Inflammatory macrophage (primary cell): ENCODE results near the gene OGFOD3.
"Not testable (repeated sequence)": the region's sequence is repeated elsewhere in the genome, so short reads cannot be mapped to it uniquely, and the experiment has no call there.

Experiments used
- DNase-seq, 2 donors: peaks; one replicate each; pipeline ENCODE4 v3.0.0-alpha.2; 2020 to 2022

OGFOD3 gene

GRCh38 chr17:82386881-82387704, 31.3 kb downstream of the OGFOD3 start:
- peak; percentile 16 to 34 for DNase-seq

DNA sequence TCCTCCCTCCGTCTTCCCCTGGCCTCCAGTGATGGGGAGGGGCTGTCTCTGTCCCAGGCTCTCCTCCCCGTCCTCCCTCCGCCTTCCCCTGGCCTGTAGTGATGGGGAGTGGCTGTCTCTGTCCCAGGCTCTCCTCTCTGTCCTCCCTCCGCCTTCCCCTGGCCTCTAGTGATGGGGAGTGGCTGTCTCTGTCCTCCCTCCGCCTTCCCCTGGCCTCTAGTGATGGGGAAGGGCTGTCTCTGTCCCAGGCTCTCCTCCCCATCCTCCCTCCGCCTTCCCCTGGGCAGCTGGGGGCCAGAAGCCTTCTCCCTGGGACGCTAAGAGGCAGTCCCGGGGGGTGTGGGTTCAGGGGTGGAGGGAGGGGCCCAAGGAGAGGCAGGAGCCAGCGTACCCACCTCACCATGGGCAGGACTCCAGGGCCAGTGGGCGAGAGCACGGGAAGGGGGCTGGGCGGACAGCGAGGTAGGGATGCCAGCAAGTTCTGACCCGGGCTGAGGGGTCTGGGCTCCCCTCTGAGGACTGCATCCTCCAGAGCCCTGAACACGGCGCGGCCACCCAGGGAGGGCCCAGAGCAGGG, 32.0 kb downstream of the OGFOD3 start:
- no peak for DNase-seq

- no peak for DNase-seq
Measured at GRCh38 chr17:82385559-82386254, 32.7 kb downstream of the OGFOD3 start.

DNA sequence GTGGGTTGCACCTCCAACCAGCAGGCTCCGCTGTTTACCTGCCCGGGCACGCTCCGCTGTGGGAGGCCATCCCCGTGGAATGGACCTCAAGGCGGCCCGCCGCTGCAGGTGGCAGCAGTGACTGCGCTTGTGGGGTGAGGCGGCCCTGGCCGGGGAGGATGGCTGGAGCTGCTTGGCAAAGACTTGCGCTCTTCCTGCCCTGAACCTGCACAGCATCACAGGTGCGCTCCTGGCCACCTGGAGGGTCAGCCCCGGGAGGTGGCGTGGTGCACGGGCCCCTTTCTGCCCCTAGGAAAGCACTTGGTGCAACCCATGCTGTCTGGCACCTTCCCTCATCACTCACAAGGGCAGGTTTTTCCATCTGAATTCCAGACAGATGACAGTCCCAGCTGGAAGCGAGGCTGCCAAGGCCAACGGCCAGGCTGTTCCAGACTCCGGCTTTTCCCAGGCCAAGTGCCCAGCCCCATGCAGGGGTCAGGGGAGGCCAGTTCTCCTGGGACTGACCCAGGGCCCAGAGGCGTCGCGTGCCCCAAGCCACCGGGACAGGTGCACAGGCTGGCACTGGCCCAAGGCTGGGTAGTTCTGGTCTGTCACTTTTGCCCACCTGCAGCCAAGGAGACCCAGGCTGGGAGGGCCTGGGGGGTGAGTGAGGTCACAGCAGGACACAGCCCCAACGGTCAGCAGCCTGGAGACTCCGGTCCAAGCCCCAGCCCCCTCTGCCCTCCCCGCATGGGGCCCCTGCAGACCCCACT, 33.5 kb downstream of the OGFOD3 start:
- DNase-seq: no peak

DNA sequence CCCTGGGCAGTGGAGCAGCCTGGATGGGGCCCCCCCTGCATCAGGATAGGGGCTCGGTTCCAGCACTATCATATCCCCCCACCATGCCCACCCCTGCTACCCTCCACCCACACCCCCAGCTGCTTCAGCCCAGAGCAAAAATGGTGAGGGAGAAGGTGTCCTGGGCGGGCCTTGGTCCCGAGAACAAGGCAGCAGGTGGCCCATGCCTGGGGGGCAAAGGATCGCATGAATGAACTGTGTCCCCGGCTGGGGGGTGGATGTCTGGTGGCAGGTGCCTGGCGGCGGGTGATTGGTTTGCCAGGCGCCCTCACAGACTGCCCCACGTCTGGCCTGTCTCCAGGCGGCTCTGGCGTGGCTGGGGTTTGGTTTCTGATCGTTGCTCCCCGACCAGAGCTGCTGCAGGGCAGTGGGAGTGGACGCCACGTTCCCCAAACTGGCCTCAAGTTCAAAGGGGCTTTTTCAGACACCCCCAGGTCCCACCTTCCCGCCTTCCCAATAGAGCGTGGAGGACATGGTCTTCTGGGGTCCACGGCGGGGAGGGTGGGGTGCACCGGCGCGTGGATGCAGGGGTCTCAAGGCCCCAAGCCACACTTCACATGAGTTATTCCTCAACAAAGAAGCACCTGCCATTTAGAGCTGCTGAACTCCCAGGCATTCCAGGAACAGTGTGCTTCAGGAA, 34.2 kb downstream of the OGFOD3 start:
- no peak for DNase-seq

GRCh38 chr17:82383411-82383810, 35.0 kb downstream of the OGFOD3 start:
- no peak for DNase-seq

- no peak for DNase-seq
Measured at GRCh38 chr17:82382933-82383255, 35.5 kb downstream of the OGFOD3 start.

GRCh38 chr17:82382220-82382932, 36.0 kb downstream of the OGFOD3 start:
- not testable (repeated sequence) for DNase-seq

- not testable (repeated sequence) for DNase-seq
Measured at GRCh38 chr17:82381703-82382009, 36.7 kb downstream of the OGFOD3 start.

DNA sequence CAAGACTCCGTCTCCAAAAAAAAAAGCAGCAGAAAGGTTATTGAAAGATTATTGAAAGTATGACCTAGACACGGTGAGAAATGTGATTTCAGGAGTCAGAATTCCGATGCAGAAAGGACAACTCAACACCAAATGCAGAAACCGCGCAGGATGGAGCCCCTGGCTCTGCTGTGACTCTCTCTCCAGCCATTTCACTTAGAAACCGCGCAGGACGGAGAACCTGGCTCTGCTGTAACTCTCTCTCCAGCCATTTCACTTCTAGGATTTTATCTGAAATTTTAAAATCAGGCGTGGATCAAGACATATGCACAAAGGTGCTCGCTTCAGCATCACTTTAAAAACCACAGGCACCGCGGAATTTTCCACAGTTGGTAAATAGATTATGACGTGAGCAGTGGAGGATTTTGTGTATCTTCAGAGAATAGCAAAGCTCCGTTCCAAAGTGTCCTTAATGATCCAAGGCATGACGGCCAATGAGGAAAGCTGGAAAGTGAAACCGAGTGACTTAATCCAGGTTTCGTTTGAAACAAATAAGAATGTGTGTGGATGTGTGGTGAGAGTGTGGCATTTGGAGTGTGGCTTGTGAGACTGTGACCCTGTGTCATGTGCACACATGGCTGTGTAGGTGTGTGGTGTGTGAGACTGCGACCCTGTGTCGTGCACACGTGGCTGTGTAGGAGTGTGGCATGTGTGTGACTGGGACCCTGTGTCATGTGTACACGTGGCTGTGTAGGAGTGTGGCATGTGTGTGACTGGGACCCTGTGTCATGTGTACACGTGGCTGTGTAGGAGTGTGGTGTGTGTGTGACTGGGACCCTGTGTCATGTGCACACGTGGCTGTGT, 37.3 kb downstream of the OGFOD3 start:
- DNase-seq: no peak

GRCh38 chr17:82378741-82379021, 39.7 kb downstream of the OGFOD3 start:
- no peak for DNase-seq

GRCh38 chr17:82377924-82378740, 40.3 kb downstream of the OGFOD3 start:
- no peak for DNase-seq

DNA sequence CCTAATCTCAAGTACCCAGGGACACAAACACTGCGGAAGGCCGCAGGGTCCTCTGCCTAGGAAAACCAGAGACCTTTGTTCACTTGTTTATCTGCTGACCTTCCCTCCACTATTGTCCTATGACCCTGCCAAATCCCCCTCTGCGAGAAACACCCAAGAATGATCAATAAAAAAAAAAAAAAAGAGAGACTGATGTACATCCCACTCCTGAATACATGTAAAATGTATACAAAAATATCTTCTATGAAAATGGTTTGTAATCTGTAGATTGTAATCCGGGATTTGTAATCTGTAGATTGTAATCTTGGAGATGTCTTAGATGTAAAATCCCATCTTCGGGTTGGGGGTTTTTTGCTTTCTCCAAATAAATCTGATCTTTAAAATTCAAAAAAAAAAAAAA, 41.1 kb downstream of the OGFOD3 start:
- not testable (repeated sequence) for DNase-seq

- no peak for DNase-seq
Measured at GRCh38 chr17:82376042-82376730, 42.2 kb downstream of the OGFOD3 start.

DNA sequence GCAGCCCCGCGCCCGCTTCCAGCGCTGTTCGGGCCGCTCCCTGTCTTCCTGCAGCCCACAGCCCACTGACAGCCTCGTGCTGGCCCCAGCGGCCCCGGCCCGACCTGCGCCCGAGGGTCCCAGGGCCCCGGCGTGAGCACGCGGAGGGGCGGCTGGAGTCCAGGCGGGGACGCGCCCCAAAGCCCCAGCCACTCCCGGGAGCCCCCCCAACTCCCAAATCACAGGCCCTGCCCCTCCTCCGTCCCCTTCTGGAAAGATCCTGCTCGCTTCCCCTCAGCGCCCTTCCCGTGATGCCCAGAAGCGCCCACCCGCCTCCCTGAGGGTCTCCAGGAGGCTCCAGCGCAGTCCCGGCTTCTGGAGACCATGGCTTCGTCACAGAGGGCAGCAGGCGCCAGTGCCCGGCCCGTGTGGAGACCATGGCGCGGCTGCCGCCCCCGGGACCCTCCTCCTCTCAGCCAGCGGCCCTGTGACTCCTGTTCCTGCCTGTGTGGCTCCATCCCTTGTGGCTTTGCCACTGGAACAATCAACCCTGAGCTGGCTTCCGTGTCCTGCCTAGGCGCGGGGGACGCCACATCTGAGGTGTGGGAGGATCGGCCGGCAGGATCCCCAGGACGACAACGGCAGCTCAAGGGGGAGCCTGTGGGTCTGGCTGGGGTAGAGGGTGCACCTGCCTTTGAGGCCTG, 42.9 kb downstream of the OGFOD3 start:
- no peak for DNase-seq

DNA sequence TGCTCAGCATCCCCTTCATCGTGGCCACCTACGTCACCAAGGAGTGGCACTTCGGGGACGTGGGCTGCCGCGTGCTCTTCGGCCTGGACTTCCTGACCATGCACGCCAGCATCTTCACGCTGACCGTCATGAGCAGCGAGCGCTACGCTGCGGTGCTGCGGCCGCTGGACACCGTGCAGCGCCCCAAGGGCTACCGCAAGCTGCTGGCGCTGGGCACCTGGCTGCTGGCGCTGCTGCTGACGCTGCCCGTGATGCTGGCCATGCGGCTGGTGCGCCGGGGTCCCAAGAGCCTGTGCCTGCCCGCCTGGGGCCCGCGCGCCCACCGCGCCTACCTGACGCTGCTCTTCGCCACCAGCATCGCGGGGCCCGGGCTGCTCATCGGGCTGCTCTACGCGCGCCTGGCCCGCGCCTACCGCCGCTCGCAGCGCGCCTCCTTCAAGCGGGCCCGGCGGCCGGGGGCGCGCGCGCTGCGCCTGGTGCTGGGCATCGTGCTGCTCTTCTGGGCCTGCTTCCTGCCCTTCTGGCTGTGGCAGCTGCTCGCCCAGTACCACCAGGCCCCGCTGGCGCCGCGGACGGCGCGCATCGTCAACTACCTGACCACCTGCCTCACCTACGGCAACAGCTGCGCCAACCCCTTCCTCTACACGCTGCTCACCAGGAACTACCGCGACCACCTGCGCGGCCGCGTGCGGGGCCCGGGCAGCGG, 43.6 kb downstream of the OGFOD3 start:
- no peak for DNase-seq

DNA sequence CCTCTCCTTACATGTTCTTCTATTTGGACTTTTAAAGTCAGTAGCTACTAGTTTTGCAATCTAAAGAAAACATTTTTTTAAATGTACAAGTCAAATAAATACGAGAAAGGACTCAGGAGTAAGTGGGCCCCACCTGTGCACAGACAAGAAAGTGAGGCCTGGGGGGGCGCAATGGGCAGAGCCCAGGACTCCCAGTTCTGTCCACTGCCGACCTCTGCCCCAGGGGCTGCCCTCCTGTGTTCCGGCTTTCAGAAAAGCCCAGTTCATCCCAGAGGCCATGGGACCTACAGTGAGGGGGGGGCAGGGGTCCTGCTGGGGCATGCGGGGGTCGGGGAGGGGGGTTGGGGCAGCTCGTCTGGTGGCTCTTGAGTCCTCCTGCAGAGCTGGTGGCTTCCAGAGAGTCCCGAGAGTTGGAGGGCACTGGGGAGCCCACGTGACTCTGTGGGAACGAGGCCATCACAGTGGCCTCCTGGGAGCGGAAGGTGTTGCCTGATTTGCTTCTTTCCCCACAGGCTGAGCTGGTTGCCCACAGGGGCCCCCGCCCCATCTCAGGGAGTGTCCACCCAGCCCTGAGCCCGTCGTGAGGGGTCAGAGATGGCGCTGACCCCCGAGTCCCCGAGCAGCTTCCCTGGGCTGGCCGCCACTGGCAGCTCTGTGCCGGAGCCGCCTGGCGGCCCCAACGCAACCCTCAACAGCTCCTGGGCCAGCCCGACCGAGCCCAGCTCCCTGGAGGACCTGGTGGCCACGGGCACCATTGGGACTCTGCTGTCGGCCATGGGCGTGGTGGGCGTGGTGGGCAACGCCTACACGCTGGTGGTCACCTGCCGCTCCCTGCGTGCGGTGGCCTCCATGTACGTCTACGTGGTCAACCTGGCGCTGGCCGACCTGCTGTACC, 44.4 kb downstream of the OGFOD3 start:
- DNase-seq: no peak
